IPS-18c (cell line): ENCODE data around the gene EMP1.

Experiments
- H3K4me3 ChIP-seq: 2 replicates; pipeline ENCODE4 v1.7.0; 2013; ENCODE audit warnings: low read depth, mild to moderate bottlenecking, low read length, moderate library complexity; ENCODE audit not compliant: insufficient read depth
- H3K9me3 ChIP-seq: one replicate; pipeline ENCODE4 v1.6.1; 2013; ENCODE audit warnings: mild to moderate bottlenecking, low read length, moderate library complexity; ENCODE audit not compliant: control insufficient read depth, insufficient read depth

Gene EMP1

GRCh38 chr12:13169272-13169671 is 27.3 kb upstream of the EMP1 start:
- H3K9me3 ChIP-seq = no peaks in the 10 kb centered on the region
- H3K4me3 ChIP-seq = no peak overlapping the region

- Histone ChIP-seq H3K4me3 (no peak overlapping the region), H3K9me3 (no peaks in the 10 kb centered on the region)
These were observed 25.5 kb upstream of the EMP1 start for GRCh38 chr12:13170892-13171490.

DNA sequence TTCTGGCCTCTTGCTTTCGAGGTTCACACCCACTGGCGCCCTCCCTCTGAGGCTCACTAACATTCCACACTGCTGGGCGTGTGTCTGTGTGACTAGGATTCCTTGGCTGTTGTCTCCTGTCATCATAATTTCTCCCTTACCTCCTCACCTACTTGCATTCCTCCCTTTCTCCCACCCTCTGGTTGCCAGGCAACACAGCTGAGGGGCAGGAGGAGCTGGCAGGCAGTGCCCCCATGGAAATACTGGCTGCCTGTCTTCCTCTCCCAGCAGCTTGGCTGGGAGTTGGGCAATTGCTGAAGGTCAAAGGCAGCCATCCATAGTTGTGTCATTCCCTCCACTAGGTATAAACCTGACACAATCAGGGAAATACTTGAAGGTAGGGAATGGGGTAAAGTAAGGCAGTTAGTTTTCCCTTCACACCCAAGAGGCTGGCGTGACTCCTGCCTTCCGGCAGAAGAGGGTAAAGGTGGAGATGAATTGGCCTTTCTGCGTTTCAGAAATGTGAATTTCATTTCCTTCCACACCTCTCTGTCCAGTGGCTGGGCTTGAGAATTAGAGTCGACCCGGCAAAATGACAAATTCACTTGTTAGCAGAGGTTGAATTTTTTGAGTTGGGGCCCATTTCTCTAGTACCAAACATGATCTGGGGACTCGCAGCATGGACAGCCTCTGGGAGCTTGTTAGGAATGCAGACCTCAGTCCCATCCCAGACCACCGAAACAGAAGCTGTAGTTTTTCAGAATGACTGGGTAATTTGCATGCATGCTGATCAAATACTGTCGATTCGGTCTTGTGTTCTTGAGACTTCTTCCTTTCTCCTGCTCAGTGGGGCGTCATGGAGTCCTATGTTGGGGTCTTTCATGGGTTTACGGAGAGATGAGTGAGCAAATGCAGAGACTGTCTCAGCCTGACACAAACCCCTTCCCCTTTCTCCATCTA is 24.3 kb upstream of the EMP1 start:
- no peak overlapping the region for H3K4me3 ChIP-seq
- no peaks in the 10 kb centered on the region for H3K9me3 ChIP-seq

DNA sequence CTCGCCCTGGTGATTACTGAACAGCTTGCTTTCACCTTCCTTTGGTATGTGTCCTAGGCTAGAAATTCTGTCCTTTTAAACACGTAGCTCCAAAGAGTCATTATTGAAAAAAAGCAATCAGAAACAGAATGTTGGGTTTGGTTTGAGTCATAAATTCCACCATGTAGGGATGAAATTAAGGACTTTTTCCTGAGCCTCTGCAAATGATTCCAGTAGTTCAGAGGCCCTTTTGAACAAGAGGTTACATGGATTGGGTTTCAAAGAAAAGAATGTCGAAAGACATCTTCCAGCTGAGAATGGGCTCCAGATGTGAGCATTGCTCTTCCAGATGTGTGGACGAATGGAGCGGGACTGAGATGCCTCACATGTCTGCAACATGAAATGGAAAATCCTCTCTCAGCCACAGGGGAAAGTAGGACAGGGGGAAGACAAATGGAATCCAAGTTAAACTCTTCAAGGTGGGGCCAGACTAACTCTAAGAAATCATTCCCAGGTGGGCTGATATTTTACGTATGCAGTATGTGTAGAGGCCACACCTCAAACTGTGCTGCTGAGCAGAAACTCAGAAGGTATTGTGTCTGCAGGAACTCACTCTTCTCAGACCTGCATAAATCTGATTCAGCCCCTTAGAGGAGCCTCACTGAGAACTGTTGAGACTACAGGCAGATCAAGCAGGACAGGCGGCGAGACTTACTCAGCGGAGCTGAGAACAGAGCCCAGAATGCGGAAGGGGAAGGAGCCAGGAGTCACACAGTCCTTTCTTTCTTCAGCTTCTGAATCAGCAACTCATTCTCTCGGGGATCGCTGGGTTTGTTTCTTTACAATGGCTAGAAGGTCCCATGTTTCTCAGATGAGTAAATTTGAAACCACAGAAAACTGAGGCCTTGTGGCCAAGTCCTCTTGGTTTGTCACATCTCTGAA is 23.3 kb upstream of the EMP1 start:
- Histone ChIP-seq H3K4me3 (no peak overlapping the region), H3K9me3 (no peaks in the 10 kb centered on the region)

DNA sequence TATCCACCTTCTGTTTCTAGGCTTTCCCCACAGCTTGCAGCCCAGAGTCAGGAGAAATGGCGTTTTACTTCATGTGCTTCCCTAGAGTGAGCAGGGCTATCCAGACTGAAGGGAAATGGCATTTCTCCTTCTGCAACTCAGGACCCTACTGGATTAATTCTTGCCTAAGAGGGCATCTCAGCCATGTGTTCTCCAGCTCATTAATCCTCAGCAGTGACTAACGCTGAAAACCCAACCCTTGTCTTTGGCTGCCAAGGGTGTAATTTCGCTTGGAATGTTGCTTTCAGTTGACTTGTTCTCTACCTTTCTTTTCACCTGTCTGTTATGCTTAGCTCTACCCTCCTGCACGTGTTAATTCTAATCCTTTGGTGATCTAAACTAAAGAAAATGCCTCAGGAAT is 21.0 kb upstream of the EMP1 start:
- Histone ChIP-seq H3K4me3 (no peak overlapping the region), H3K9me3 (no peaks in the 10 kb centered on the region)

DNA sequence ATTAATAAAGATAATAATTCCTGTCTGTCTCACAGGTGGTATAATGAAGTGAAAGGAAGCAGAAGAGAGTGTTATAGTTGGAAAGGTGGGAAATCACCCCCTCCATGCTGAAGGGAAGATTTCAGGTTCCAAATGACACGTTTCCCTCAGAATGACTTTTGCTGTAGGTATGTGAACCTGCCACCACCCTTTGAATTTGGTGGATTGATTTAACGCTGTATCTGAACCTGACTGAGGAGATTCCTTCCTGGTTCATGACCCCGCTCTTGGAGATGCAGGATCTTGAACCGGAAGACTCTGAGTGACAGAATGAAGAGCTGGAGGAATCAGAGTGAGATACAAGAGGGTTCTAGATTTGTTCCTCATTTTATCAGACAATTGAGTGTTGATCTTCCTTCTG is 20.3 kb upstream of the EMP1 start:
- Histone ChIP-seq H3K4me3 (no peak overlapping the region), H3K9me3 (no peaks in the 10 kb centered on the region)

- Histone ChIP-seq H3K4me3 (no peak overlapping the region), H3K9me3 (no peaks in the 10 kb centered on the region)
These were observed 19.2 kb upstream of the EMP1 start for GRCh38 chr12:13177373-13177772.

DNA sequence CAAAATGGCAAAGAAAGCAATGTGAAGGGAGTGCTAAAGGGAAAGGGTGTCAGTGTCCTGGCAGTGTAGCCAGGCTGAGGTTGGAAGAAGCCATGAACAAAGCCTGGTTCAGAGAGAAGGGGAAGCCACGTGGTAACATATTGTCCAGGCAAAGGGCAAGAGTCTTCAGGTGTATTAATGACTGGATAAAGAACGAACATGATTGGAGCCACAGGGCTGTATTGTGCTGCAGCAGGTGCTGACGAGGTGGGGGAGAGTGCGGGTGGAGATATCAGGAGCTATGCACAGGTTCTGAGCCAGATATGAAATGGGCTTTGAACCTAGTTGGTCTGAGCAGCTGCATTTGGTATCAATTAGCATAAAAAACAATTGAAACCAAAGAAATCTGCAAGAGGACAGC is 18.6 kb upstream of the EMP1 start:
- Histone ChIP-seq H3K4me3 (no peak overlapping the region), H3K9me3 (no peaks in the 10 kb centered on the region)

GRCh38 chr12:13178568-13179210 is 17.8 kb upstream of the EMP1 start:
- Histone ChIP-seq H3K9me3 (no peaks in the 10 kb centered on the region), H3K4me3 (no peak overlapping the region)

DNA sequence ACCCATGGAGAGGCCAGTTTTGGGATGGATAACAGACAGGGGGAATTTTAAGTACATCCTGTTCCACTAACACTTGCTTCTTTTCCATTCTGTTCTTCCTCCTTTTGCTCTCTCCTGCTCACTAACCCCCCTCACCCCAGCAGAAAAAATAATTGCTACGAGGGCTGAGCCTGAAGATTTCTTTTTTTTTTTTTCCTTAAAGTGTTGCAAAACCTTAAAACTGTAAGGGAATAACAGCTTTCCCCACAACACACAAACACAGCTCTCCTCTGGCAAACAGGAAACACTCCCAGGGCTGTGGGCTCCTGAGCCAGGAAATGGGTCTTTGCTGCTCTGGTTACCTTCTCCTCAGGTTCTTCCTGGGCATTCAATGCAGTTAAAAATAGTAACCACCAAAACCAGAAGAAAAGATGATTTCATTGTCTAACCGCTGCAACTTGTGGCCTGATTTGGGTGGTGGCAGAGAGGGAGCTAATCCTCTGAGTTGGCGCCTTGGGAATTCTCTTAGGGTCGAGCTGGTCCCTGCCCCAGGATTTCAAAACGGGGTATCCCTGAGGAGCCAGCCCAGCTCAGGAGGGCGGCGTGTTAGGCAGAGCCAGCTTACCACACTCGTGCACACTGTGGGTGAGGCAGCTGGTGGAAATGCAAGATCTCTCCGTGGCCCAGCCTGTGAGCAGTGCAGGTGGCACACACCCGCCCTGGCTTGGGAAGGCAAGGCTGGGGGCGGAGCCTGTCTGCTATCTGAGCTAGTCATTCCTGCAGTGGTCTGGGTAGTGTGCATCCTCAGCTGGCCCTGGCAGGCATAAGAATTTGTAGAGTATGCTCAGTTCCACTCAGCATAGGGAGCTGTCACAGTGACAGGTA is 17.1 kb upstream of the EMP1 start:
- no peak overlapping the region for H3K4me3 ChIP-seq
- H3K9me3 ChIP-seq = no peaks in the 10 kb centered on the region

GRCh38 chr12:13181375-13182070 is 15.0 kb upstream of the EMP1 start:
- Histone ChIP-seq H3K9me3 (no peaks in the 10 kb centered on the region), H3K4me3 (no peak overlapping the region)

DNA sequence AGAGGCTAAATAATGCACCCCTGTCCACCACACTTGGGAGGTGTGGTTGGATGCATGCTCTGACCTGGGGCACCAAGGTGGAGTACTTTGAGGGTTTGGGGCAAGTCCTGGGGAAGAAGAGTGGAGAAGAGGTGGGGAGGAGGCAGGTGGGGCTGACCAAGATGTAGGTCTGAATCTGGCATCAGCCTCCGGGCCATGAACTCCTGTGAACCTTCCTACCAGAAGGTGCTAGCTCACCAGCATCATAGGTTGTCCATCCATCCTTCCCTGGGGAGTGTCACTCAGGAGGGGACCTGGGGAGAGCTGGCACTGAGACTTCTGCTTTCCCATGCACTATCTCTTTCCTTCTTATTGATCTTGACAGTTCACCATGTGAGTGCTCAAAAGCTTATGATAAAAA is 13.6 kb upstream of the EMP1 start:
- no peaks in the 10 kb centered on the region for H3K9me3 ChIP-seq

GRCh38 chr12:13183620-13184019 is 12.9 kb upstream of the EMP1 start:
- no peak overlapping the region for H3K4me3 ChIP-seq
- no peaks in the 10 kb centered on the region for H3K9me3 ChIP-seq

More for the DNA sequence above, 13.6 kb upstream of the EMP1 start:
- no peak overlapping the region for H3K4me3 ChIP-seq

DNA sequence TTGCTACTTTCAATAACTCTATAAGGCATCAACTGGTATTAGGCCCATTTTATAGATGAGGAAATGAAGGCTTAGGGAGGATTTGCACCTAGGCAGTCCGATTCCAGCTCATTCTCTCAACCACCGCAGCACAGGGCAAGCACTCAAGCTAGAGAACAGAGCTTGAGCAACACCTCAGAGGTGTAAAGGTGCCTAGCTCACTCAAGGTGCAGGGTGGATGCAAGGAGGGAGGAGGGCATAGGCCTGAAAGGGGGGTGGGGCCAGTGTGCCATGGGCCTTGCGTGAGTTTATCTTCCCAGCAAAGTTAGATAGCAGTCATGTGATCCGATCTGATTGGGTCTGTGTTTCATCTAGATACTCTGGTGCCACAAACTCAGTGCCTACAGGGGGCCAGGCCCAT is 10.2 kb upstream of the EMP1 start:
- Histone ChIP-seq H3K9me3 (no peaks in the 10 kb centered on the region), H3K4me3 (no peak overlapping the region)

DNA sequence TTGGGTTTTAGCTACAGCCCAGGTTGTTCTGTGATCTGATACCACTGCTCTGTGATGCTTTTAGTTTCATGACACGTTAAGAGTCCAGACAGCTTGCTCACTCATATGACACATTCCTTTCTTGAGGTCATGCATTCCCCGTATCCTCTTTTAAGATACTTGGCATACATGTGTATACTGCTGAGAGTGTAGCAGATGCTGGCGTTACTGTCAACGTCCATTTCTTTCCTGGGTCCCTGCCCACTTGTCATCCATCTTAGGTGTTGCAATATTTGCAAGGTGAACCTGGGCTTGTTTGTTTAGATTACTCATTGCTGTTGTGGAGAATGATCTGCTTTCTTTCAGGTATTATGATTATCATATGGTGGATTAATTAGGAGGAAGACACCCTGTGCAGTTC is 9.1 kb upstream of the EMP1 start:
- H3K9me3 ChIP-seq = no peaks in the 10 kb centered on the region
- no peak overlapping the region for H3K4me3 ChIP-seq

DNA sequence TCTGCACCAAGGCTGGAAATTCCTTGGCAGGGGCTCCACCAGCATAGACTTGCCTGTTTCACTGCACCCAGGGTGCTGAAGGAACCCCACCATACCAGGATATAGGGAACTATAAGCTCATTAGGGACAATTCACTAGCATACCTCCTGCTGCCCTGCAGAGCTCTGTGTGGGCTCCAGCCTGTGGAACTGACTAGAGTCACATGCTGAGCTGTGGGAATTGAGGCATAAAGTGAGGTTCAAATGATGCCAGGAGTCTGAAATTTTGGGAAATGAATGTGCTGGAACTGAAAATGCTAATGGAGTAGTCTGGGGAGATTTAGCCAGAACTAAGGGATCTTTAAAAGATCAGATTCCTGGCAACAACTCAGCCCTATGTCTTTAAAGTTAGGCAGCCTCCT is 7.3 kb upstream of the EMP1 start:
- no peaks in the 10 kb centered on the region for H3K9me3 ChIP-seq
- no peak overlapping the region for H3K4me3 ChIP-seq
